Measurements from ENCODE around the gene JAKMIP3. TPM values are rescaled to one million over a fixed set of nuclear protein-coding genes. Genes with fewer than 3 reads are reported as not detected.

The JAKMIP3 gene
- total and polyA plus RNA-seq, 2 experiments from 2014 or later = 0.26 to 0.42 TPM

GRCh38 chr10:132100556-132101349 lies 35.0 kb downstream of the JAKMIP3 start:
- no peaks in the 10 kb centered on the region for H3K4me1 ChIP-seq (ENCODE audit: low read depth)
- no peak overlapping the region for H3K4me3 ChIP-seq
- no peak for DNase-seq (ENCODE audit: low read depth in 1 of 2, low spot score in 1 of 2)
- H3K36me3 ChIP-seq = no peaks in the 10 kb centered on the region
- no peak overlapping the region for H3K27ac ChIP-seq
- no peak for TF ChIP-seq CTCF (IDR thresholded peaks at IDR 0.05; ENCODE audit: low read depth, low read length)
- no peaks in the 10 kb centered on the region for H3K9me3 ChIP-seq (ENCODE audit: low read depth)
- H3K27me3 ChIP-seq = no peaks in the 10 kb centered on the region

GRCh38 chr10:132101529-132101928 lies 35.8 kb downstream of the JAKMIP3 start:
- Histone ChIP-seq H3K4me3 (no peak overlapping the region), H3K27me3 (no peaks in the 10 kb centered on the region), H3K27ac (no peak overlapping the region), H3K4me1 (ENCODE audit: low read depth) (no peaks in the 10 kb centered on the region), H3K9me3 (ENCODE audit: low read depth) (no peaks in the 10 kb centered on the region), H3K36me3 (no peaks in the 10 kb centered on the region)
- DNase-seq (ENCODE audit: low read depth in 1 of 2, low spot score in 1 of 2) = no peak
- no peak for TF ChIP-seq CTCF (IDR thresholded peaks at IDR 0.05; ENCODE audit: low read depth, low read length)

GRCh38 chr10:132102071-132102716 lies 36.4 kb downstream of the JAKMIP3 start:
- no peaks in the 10 kb centered on the region for H3K9me3 ChIP-seq (ENCODE audit: low read depth)
- DNase-seq (ENCODE audit: low read depth in 1 of 2, low spot score in 1 of 2) = no peak
- no peaks in the 10 kb centered on the region for H3K27me3 ChIP-seq
- H3K27ac ChIP-seq = no peak overlapping the region
- no peak for TF ChIP-seq CTCF (IDR thresholded peaks at IDR 0.05; ENCODE audit: low read depth, low read length)
- no peaks in the 10 kb centered on the region for H3K36me3 ChIP-seq
- no peak overlapping the region for H3K4me3 ChIP-seq
- H3K4me1 ChIP-seq (ENCODE audit: low read depth) = no peaks in the 10 kb centered on the region

GRCh38 chr10:132102717-132103110 lies 37.0 kb downstream of the JAKMIP3 start:
- no peaks in the 10 kb centered on the region for H3K4me1 ChIP-seq (ENCODE audit: low read depth)
- no peak overlapping the region for H3K4me3 ChIP-seq
- H3K27ac ChIP-seq = no peak overlapping the region
- H3K36me3 ChIP-seq = no peaks in the 10 kb centered on the region
- no peaks in the 10 kb centered on the region for H3K27me3 ChIP-seq
- TF ChIP-seq CTCF (IDR thresholded peaks at IDR 0.05; ENCODE audit: low read depth, low read length) = no peak
- H3K9me3 ChIP-seq (ENCODE audit: low read depth) = no peaks in the 10 kb centered on the region
- no peak for DNase-seq (ENCODE audit: low read depth in 1 of 2, low spot score in 1 of 2)

GRCh38 chr10:132103116-132103910 lies 37.6 kb downstream of the JAKMIP3 start:
- no peaks in the 10 kb centered on the region for H3K9me3 ChIP-seq (ENCODE audit: low read depth)
- H3K27me3 ChIP-seq = no peaks in the 10 kb centered on the region
- no peak overlapping the region for H3K27ac ChIP-seq
- no peak for TF ChIP-seq CTCF (IDR thresholded peaks at IDR 0.05; ENCODE audit: low read depth, low read length)
- no peaks in the 10 kb centered on the region for H3K4me1 ChIP-seq (ENCODE audit: low read depth)
- H3K36me3 ChIP-seq = no peaks in the 10 kb centered on the region
- H3K4me3 ChIP-seq = no peak overlapping the region
- DNase-seq (ENCODE audit: low read depth in 1 of 2, low spot score in 1 of 2) = no peak
